D341Med (cell line): ENCODE measurements around the gene PDCD11.
A peak's percentile ranks its signal among the peaks of the same experiment; 100 is the strongest.

ENCODE experiments used
- DNase-seq: peaks from one replicate; pipeline ENCODE4 v3.0.0; 2012; ENCODE audit warnings: low spot score

The PDCD11 gene

DNA sequence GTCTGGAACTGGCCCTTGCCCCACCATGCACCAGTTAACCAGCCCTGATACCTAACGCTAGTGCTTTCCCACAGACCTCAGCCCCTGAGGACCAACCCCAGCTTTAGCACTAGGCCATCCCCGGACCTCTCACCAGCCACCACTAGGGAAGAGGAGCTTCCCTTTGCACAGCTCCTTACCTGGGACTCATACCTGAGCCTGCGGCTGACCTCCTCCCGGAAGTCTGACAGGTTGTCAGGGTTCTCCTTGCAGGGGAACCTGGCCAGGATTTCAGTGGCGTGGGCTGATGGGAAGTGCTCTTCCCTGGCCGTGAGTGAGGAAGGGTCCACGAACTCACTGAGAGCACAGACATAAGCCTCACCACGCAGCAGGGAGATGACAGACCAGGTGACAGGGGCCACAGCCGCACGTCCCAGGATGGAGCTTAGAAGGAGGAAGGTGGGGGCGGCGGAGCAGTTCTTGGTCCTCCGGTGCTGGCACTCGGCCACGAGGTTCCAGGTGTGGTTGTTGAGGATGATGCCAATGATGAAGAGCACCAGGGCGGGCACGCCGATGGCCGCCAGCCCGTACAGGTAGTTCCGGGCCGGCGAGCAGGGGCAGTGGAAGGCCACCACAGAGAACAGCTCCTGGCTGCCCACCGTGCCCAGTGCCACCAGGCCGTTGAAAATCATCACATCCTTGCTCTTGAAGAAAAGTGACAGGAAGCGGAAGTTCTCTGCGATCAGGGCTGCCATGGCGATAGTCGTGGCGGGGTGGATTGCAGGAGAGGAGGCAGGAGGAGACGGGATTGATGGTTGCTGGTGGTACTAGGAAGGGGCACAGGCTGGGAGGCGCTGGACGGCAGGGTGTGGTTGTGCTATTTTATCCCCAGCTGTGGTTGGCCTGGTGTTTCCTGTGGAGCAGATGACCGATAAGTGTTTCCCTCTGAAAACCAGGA is 53.0 kb downstream of the PDCD11 start:
- no peak for DNase-seq

DNA sequence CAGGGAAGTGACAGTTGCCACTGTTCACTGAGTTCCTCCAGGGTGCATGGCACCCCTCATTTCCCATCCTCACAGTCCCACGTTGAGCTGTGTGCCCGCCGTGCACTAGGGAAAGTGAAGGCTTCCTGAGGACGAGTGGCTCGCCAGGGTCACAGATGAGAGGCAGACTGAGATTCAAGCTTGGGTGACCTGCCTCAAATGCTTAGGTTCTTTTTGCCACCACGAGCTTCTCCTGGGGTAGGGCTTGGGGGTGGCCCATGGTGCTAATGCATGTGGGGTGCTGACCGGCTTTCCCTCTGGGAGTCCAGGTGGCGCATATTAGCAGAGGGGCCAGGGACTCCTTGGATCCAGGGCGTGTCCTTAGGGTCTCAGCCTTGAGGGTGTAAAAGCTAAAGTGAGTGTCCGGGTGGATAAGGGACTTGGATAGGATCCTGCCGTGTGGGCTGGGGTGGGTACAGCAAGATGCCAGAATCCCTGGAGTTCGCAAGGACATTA is 53.8 kb downstream of the PDCD11 start:
- DNase-seq, result no peak

DNA sequence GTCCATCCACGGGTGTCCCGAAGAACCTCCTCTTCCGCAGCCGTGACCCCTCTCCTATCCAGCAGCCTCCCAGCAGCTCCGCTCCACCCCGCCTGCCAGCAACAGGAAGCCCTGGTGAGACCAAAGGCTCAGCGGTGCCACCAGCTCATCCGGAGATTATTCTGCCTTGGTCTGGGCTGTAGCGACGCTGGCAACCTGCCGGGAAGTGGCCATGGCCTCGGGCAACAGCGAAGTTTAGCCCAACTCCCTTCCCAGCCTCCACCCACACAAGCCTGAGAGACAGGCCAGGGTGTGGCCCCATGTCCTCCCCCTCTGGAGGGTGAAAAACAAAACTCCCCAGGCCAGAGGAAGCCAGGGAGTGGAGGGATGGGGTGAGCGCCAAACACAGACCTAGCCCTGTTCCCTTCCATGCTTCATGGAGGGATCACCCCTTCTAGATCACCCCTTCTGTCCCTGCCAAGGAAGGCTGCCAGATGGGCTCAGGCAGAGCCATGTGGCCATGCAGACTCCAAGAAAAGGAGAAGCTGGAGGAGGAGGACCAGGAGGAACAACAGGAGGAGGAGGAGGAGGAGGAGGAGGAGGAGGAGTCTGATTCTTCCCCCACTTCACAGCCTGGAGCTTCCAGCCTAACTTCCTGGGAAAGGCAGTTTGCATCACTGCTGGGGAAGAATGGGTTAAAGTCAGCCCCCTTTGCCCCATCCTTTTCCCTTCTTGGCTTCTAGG is 54.8 kb downstream of the PDCD11 start:
- DNase-seq, result no peak

DNA sequence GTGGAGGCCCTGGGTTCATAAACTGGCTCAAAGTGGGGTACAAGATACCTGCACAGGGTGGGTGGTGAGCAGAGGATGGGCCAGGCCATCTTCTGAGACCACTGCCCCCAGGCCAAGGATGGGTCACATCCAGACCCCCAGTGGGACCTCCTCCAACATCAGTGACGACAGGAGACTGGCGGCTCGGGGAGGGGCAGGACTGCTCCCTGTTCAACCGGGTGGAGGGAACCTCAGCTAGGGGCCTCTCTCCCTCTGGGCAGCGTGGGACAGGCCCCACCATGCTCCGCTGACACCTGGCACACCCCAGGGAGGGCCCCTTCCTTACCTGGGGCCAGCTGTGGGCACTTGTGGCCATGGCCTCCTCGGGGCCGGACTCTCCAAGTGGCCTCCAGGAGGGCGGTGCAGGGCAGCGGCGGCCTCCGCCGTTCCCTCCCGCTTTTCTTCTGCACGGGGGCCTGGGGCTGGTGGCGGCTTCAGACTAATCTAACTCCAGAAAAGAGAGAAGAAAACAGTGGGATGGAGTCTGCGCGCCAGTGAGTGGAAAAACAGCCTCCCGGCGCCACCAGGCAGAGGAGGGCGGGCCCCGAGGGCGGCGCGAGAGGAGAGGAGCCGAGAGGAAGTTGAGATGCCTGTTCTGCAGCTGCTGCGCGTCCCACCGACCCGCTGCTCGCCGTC is 55.5 kb downstream of the PDCD11 start, which contains the start of gene CALHM2:
Gene CALHM2 (minus strand): TSS at position 540 of the 675 bp plus-strand sequence. CDS start 2,429 bp downstream, outside the sequence.
- DNase-seq, result peak; percentile 49

DNA sequence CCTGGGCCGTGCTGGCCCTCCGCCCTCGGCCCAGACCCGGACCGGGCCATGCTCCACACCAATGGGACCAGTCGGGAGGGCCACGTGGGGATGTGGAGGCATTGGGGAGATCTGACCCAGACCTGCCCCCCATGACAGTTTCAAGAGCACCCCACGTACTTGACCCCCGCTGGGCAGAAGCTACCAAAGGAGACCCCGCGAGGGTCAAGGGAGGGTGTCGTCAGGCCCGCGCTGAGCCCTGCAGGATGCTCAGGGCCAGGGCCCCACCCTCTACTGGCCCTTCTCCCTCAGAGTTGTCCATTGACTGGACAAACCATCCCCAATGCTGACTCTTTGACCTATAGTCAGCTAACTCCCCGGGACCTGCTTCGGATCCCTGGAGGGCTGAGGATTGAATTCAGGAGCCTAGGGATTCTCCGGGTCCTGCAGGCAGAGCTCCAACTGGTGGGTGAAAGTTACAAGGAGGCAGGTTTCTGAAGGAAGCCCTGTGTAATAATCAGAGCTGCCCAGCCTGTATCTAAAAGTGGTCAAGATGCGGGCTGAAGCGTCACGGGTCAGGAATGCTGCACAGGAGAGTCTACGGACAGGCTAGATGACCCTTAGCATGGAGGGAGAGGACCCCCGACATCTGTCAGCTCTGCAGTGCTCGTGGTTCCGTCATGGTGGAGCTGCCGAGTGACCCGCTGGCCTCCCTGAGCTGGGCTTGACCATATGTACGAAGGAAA is 56.2 kb downstream of the PDCD11 start:
- DNase-seq, result no peak

DNA sequence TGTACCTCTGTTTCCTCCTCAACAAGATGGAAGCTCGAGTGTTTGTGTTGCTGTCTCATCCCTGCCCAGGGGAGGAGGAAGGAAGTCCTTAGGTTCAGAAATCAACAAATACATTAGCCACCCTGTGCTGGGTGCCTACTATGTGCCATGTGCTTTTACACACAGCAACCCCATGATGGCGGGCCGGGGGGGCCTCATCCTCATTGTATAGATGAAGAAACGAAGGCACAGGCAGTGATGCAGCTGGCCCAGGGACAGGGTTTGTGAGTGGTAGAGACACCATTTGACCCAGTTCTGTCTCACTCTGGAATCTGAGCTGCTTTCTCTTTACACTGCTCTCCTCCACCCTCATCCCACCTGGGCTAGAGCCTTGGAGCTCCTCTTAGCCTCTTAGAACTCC is 57.6 kb downstream of the PDCD11 start:
- DNase-seq, result no peak

DNA sequence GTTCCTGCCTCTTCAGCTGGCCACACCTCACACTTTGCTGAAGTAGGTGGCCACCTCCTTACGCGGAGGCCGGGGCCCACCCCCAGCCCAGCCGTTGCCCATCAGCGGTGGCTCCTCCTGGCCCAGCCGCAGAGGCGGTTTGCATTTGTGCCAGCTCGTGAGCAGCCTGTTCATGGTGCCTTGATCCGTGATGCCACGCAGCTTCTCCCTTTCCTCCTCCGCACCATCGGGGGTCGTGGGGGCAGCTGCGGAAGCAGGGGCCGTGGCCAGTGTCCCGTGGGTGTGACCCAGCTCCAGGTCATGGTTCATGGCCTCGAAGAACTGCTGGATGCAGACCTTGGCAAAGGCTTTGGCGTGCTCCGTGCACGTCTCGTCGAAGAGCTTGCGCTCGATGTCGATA is 58.8 kb downstream of the PDCD11 start:
- no peak for DNase-seq

DNA sequence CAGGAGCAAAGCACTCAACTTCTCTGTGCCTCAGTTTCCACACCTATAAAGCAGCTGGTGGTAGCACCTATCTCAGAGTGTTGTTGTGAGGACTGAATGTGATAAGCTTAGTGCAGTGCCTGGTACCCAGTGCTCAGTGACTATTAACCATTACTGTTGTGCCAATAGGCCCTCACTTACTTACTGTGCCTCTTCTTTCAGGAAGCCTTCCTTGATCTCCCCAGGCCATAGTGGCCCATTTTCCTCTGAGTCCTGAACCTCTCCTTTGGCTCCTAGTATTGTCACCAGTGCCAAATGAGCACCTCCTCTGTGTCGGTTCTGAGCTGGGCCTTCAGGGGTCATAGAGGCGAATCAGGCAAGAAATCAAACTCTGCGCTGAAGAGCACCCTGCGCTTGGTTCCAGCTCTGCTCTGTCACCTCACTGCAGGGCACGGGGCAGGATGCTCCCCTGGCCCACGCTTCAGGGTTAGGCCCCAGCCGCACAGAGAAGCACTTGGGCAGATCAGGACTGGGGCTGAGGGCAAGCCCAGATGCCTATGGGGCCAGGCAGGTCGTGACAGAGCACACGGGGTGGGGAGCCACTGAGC is 59.7 kb downstream of the PDCD11 start:
- no peak for DNase-seq

DNA sequence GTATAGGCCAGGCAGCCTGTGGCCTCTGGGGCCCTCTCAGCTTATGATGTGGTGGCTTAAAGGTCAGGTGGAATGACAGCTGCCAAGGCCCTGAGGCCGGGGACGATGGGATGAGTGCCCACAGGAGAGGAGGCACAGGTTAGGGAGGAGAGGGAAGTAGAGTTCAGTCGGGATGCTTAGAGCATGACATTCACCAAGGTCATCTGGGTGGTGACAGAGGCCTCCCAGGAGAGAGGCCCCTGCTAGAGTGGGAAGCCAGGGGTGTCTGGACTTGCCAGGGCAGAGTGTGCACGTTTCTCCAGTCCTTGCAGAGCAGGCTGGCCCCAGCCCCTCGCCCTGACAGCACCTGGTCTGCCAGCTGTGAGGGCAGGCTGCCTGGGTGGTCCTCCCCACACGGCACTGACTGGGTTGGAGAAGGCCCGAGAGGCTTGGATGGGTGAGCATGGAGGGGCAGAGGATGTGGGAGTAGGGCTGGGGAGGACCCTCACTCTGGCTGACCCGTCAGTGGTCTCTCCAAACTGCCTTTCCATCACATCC is 60.8 kb downstream of the PDCD11 start:
- no peak for DNase-seq

DNA sequence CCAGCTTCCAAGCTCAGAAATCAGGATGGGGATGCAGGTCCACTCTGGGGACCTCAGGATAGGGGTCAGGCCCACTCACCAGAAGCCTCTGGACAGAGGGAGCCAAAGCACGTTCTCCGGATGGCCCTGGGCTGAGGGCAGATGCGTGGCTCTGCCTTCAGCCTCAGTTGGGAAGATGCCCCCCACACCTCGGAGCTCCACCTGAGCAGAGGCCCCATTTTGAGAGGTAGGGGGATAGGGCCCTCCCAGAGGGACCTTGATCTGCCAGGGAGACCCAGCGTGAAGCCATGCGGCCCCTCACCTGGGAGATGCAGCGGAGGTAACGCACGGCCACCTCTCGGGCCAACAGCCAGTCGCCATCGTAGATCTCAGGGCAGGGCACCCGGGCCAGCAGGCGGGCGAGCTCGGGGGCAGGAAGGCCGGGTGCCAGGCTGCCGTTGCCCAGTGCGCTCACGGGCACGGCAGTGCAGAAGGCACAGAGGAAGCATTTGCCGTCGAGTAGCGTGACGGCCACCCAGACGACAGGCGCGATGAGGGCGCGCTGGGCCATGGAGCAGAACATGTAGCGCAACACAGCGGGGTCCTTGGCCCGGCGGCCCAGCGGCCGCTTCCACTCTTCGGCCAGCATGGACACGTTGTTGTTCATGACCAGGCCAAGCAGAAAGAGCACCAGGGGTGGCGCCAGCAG is 61.6 kb downstream of the PDCD11 start:
- DNase-seq, result no peak

DNA sequence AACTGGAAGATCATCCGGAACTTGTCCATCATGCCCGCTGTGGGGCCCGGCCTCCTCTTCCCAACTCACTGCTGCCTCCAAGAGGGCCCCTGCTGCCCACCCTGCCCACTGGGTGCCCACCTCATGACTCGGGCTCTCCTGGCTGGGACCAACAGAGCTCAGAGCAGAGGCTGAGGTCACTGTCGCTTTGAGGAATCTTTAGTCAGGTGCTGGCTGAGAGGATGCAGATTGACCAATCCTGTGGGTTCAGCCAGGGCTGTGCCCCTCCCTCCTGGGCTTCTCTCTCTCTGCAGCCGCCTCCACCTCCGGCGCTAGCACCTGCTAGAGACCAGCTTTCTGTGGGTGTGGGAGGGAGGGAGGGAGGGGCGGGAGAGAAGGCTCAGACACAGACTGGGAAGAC is 62.3 kb downstream of the PDCD11 start, which contains the start of gene CALHM1:
Gene CALHM1 (minus strand): TSS at position 181 of the 400 bp plus-strand sequence. CDS start 149 bp downstream, at position 32.
- no peak for DNase-seq

DNA sequence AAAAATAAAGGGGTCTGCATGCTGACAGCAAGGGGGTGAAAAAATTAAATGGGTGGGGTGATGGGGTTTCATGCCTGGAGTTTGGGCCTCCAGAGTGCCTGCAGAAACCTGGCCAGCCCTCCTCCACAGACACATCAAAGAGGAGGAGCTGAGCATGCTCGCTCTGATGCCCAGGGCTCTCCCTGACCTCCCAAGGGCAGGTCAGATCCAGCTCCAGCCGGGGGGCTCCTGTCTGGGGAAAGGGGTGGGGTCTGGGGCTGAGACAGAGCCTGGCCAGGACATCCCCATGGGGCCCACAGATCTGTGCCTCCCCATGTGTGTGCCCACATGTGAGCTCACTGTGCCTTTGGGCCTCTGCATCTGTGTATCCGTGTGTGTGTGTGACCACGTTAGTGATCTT is 63.2 kb downstream of the PDCD11 start:
- DNase-seq, result no peak

DNA sequence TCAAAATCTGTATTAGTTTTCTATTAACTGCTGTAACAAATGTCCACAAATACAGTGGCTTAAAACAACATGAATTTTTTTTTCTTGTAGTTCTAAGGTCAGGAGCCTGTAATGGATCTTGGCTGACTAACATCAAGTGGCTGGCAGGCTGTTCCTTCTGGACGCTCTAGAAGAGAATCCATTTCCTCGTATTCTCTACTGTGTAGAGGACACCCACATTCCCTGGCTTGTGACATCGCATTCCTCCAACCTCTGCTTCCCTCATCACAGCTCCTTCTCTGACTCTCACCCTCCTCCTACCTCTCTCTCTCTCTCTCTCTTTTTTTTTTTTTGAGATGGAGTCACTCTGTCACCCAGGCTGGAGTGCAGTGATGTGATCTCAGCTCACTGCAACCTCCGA is 67.1 kb downstream of the PDCD11 start:
- no peak for DNase-seq

DNA sequence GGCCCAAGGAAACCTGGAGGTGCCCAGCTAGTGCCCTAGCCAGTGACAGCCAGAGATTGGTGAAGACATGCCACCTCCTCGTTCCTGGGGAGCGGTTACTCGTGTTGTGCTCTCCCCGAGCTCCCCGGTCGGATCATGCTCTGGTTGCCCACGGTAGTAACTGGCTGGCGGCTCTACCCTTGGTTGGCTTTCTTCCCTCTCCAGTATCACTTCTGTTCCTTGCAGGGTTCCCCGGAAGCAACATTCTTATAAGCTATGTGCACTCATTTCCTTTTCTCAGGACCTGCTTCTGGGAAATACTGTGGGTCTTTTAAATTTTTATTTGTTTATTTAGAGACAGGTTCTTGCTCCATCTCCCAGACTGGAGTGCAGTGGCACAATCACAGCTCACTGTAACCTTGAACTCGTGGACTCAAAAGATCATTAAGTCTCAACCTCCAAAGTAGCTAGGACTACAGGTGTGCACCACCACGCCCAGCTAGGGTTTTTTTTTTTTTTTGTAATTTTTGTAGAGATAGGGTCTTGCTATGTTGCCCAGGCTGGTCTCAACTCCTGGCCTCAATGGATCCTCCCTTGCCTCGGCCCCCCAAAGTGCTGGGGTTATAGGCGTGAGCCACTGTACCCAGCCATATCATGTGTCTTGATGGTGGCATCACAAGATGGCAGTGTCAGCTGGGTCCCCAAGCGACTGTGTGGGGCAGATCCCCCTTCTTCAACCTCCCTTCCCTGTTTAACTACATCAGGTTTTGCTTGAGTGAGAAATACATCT is 69.2 kb downstream of the PDCD11 start:
- no peak for DNase-seq

DNA sequence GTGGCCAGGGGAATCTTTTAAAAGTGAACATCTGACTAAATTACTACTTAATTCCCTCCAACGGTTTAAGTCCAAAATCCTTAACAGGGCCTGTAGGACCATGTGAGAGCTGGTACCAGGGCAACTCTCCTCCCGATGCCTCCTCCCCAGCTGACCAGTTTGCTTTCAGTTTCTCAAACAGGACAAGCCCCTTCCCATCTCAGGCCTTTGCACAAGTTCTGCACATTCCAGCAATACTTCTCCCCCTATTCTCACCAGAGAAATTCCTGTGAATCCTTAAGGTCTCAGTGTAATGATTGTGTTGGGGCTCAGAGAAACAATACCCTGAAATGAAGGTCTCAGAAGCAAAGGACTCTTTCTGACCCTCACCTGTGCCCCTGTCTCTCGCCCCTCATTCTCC is 70.3 kb downstream of the PDCD11 start:
- DNase-seq, result no peak

DNA sequence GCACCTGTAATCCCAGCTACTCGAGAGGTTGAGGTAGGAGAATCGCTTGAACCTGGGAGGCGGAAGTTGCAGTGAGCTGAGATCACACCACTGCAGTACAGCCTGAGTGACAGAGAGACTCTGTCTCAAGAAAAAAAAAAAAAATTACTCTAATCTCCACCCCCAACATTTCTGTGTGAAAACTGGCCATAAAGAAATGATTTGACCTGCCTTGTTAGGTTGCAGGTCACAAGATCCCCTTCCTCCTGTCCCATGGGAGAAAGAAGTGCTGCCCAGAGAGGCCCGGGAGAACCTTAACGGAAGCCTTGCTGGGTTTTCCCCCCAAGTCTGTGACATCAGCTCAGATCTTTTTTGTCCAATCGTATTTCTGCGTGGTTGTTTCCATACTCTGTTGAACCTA is 71.0 kb downstream of the PDCD11 start:
- DNase-seq, result no peak

DNA sequence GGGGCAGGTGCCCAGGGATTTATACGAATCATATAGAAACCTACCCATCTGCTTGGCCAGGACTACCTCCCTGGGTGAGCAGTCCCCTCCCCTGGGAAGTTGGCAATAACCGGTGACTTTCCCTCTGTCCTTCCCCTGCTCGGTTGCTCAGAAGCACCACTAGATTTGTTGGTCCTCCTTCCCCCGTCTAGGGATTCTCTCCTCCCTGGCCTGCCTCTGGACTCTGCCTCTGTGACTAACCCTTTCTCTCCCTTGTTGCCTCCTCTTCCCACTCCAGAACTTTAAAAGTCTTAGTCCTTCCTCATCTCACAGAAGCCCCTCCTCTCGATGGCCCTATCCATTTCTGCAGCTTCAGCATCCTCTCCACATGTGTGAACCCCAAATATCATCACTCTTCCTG is 72.8 kb downstream of the PDCD11 start:
- no peak for DNase-seq

DNA sequence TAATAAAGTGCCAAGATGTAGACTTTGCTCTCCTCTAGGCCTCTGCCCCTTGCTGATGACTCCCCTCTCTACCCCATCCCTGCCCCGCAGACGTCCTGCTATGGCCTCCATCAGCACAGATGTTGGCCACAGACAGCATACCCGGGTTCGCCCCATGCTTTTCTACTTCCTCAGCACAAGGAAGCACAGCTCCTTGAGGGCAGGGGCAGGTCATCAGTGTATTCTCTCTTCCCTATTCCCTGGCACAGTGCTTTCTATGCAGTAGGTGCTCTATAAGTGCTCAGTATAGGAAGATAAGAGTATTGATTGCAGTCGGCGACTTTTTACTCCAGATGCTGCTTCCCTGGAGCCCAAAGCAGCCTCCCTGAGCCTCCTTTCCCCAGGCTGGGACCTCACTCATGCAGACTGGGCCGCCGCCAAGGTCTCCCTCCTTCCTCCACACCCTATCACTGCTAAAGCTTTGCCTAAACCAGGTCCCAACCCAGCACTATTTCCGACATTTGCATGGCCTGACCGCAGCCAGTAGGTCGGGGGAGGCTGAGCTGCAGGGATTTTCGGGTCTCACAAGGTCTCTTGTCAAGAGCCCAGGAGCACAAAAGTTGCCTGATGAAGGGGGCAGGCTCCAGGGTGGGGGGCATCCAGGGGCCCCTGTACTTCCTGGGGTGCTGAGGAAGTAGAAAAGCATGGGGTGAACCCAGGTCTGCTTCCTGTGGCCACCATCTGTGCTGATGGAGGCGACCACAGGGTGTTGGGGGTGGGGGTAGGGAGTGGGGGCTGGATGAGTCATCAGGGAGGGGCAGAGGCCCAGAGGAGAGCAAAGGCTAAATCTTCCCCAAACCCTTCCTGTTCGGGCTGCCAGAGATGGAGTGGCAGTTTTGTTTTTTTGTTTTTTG is 74.6 kb downstream of the PDCD11 start:
- DNase-seq, result no peak

DNA sequence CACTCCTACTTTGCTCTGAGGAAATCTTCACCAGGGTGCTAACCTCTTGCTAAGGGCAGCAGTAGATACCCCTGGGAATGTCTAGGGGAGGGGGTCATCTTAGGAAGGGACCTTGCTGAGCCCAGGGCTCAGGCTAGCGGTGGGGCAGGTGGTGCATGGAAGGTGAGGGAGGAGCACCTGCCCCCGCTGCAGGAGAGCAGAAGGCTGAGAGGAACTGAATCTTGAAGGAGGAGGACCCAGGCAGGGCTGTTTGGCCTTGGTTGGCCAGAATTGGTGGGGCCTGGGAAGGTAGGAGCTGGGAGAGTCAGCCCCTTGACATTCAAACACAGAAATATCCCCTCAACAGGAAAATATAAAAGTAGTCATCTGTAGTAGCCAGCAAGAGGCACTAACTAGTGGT is 75.6 kb downstream of the PDCD11 start:
- DNase-seq, result no peak
